HUES6 (cell line): ENCODE results near the gene PURB.
"Not testable (repeated sequence)": the region's sequence is repeated elsewhere in the genome, so short reads cannot be mapped to it uniquely, and the experiment has no call there.

Experiments
- H3K27ac ChIP-seq: 2 replicates; pipeline ENCODE4 v1.7.0; 2013; ENCODE audit warnings: low read depth, mild to moderate bottlenecking, low read length, inconsistent platforms
- H3K27me3 ChIP-seq: 2 replicates; pipeline ENCODE4 v1.6.1; 2013; ENCODE audit warnings: low read length; ENCODE audit not compliant: control insufficient read depth, insufficient read depth
- H3K36me3 ChIP-seq: 2 replicates; pipeline ENCODE4 v1.6.1; 2013; ENCODE audit warnings: low read length; ENCODE audit not compliant: control insufficient read depth, insufficient read depth
- H3K4me1 ChIP-seq: 2 replicates; pipeline ENCODE4 v1.6.1; 2013; ENCODE audit warnings: low read length; ENCODE audit not compliant: control insufficient read depth, insufficient read depth
- H3K4me3 ChIP-seq: 2 replicates; pipeline ENCODE4 v1.5.1; 2013; ENCODE audit warnings: low read depth, low read length
- H3K9ac ChIP-seq: one replicate; pipeline ENCODE4 v1.6.1; 2013; ENCODE audit warnings: mild to moderate bottlenecking, low read length
- H3K9me3 ChIP-seq: 2 replicates; pipeline ENCODE4 v1.6.1; 2013; ENCODE audit warnings: low read depth, low read length; ENCODE audit not compliant: control insufficient read depth, insufficient read depth

Gene PURB

DNA sequence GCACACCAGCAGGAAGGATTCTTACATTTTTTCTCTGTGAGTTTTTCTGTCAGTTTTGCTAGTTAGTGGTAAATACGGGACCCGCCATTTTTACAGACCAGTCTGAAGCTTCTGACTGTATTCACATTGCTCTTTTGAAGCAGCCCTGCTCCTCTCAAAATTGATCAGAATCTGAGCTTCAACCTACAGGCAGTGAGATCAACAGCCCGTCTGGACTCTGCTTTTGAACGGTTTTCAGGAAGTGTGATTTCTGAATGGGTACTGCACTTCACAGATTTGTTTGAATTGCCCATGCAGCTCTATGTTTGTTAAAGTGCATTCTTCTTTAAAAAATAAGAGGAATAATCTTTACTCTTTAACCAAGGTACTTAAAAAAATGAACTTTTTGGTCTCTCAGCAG, 8.9 kb downstream of the PURB start:
- H3K27ac ChIP-seq: no peak overlapping the region
- no peak overlapping the region for H3K9ac ChIP-seq
- peaks cover 13% of the 10 kb centered on the region for H3K9me3 ChIP-seq
- H3K4me3 ChIP-seq: no peak overlapping the region
- H3K27me3 ChIP-seq: no peaks in the 10 kb centered on the region
- peaks cover 13% of the 10 kb centered on the region for H3K36me3 ChIP-seq
- peaks cover 5% of the 10 kb centered on the region; the same call in 1 of the 2 replicates for H3K4me1 ChIP-seq

DNA sequence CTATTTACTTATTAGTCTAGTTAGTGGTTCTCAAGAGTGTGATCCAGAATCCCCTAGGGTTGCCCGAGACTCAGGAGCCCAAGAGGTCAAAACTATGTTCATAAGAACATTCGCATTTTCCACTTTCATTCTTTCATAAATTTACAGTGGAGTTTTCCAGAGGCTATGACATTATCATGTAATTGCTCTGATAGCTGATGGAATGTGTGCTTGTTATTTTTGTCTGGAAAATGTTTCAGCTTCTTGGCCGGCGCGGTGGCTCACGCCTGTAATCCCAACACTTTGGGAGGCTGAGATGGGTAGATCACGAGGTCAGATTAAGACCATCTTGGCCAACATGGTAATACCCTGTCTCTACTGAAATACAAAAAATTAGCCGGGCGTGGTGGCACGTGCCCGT, 10.1 kb downstream of the PURB start:
- no peak overlapping the region for H3K27ac ChIP-seq
- peaks cover 18% of the 10 kb centered on the region for H3K9me3 ChIP-seq
- no peak overlapping the region for H3K4me3 ChIP-seq
- no peak overlapping the region for H3K9ac ChIP-seq
- H3K4me1 ChIP-seq: no peaks in the 10 kb centered on the region
- H3K36me3 ChIP-seq: peaks cover 6% of the 10 kb centered on the region; the same call in 1 of the 2 replicates
- no peaks in the 10 kb centered on the region for H3K27me3 ChIP-seq

DNA sequence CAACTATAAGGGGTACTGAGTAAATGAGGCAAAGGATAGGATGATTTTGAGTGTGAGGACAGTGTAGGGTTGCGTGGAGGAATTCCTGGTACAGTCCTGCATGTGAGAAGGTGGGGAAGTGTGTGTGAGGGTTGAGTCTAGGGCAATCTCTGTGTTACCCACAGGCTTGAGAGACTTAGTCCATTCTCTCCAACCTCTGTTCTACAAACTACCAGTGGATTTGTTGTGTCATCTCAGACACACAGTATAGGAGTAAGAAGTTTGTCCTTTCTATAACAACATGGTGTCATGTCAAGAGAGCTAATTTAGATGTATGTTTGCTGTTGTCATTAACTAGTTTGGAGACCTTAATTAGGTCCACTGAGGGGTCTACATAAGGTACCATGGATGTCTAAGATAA, 12.5 kb downstream of the PURB start:
- H3K27me3 ChIP-seq: no peaks in the 10 kb centered on the region
- H3K27ac ChIP-seq: no peak overlapping the region
- no peak overlapping the region for H3K9ac ChIP-seq
- no peaks in the 10 kb centered on the region for H3K36me3 ChIP-seq
- no peak overlapping the region for H3K4me3 ChIP-seq
- peaks cover 22% of the 10 kb centered on the region for H3K9me3 ChIP-seq
- no peaks in the 10 kb centered on the region for H3K4me1 ChIP-seq

DNA sequence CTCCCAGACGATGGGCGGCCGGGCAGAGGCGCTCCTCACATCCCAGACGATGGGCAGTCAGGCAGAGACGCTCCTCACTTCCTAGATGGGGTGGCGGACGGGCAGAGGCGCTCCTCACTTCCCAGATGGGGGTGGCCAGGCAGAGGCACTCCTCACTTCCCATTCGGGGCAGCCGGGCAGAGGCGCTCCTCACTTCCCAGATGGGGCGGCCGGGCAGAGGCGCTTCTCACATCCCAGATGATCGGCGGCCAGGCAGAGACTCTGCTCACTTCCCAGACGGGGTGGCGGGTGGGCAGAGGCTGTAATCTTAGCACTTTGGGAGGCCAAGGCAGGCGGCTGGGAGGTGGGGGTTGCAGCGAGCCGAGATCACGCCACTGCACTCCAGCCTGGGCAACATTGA, 13.4 kb downstream of the PURB start:
- H3K27me3 ChIP-seq, H3K9ac ChIP-seq, H3K27ac ChIP-seq, H3K36me3 ChIP-seq, H3K4me3 ChIP-seq, H3K4me1 ChIP-seq: not testable (repeated sequence)
- peaks cover 22% of the 10 kb centered on the region for H3K9me3 ChIP-seq

DNA sequence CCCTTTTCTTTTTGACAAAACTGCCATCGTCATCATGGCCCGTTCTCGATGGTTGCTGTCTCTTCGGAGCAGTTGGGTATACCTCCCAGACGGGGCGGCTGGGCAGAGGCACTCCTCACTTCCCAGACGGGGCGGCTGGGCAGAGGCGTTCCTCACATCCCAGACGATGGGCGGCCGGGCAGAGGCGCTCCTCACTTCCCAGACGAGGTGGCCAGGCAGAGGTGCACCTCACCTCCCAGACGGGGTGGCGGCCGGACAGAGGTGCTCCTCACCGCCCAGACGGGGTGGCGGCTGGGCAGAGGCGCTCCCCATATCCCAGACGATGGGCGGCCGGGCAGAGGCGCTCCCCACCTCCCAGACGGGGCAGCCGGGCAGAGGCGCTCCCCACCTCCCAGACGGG, 14.6 kb downstream of the PURB start:
- H3K9me3 ChIP-seq: peaks cover 22% of the 10 kb centered on the region
- not testable (repeated sequence) for H3K27me3 ChIP-seq, H3K9ac ChIP-seq, H3K36me3 ChIP-seq, H3K4me1 ChIP-seq, H3K27ac ChIP-seq, H3K4me3 ChIP-seq

DNA sequence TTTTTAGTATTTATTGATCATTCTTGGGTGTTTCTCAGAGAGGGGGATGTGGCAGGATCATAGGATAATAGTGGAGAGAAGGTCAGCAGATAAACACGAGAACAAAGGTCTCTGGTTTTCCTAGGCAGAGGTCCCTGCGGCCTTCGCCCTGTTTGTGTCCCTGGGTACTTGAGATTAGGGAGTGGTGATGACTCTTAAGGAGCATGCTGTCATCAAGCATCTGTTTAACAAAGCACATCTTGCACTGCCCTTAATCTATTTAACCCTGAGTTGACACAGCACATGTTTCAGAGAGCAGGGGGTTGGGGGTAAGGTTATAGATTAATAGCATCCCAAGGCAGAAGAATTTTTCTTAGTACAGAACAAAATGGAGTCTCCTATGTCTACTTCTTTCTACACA, 15.0 kb downstream of the PURB start:
- not testable (repeated sequence) for H3K4me1 ChIP-seq, H3K27me3 ChIP-seq, H3K9ac ChIP-seq, H3K27ac ChIP-seq, H3K36me3 ChIP-seq, H3K4me3 ChIP-seq
- peaks cover 22% of the 10 kb centered on the region for H3K9me3 ChIP-seq

DNA sequence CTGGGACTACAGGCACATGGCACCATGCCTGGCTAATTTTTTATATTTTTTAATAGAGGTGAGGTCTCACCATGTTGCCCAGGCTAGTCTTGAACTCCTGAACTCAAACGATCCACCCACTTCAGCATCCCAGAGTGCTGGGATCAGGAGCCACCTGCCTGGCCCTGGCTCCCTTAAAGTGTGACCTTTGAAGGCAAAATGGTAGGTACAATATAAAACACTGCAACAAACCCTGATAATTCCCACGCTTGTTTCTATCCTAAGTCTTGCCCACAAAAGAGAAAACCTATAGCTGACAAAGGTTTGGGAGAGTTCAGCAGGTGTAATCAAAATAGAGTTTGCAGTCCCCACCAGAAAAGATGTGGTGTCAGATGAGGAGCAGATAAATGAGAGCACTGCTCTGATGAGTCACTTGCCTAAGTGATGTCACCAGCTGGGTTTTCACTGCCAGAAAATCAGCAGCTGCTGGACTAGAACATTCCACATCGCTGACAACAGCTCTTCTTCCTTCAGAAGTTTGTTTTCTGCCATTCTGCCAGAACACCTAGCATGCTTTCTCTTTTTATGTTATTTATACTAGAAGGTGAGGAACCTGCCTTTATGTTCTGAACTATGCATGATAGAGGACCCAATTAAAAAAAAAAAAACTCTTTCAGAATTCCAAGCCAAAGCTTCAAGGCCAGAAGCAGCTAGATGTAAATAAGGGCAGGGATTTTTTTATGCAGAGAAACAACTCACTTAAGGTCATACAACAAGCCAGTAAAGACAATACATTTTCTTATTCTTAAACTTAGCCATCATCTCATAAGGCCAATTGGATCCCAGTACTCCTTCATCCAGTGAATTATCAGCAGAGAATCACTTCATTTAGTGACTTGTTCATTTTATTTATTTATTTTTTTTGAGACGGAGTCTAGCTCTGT, 18.0 kb downstream of the PURB start:
- Histone ChIP-seq H3K4me1 (no peaks in the 10 kb centered on the region), H3K9ac (no peak overlapping the region), H3K27me3 (no peaks in the 10 kb centered on the region; the same call in 1 of the 2 replicates), H3K9me3 (peaks cover 17% of the 10 kb centered on the region), H3K4me3 (no peak overlapping the region), H3K36me3 (no peaks in the 10 kb centered on the region), H3K27ac (no peak overlapping the region)

DNA sequence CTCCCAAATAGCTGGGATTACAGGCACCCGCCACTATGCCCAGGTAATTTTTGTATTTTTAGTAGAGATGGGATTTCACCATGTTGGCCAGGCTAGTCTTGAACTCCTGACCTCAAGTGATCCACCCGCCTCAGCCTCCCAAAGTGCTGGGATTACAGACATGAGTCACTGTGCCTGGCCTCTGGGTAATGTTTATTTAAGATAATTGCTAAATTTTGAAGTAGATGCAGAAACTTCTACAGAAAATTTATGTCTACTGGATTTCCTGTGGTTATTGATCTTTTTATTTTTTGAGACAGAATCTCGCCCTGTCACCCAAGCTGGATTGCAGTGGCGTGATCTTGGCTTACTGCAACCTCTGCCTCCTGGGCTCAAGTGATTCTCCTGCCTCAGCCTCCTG, 23.4 kb downstream of the PURB start:
- not testable (repeated sequence) for H3K27ac ChIP-seq, H3K4me3 ChIP-seq, H3K27me3 ChIP-seq, H3K36me3 ChIP-seq, H3K4me1 ChIP-seq, H3K9ac ChIP-seq, H3K9me3 ChIP-seq

DNA sequence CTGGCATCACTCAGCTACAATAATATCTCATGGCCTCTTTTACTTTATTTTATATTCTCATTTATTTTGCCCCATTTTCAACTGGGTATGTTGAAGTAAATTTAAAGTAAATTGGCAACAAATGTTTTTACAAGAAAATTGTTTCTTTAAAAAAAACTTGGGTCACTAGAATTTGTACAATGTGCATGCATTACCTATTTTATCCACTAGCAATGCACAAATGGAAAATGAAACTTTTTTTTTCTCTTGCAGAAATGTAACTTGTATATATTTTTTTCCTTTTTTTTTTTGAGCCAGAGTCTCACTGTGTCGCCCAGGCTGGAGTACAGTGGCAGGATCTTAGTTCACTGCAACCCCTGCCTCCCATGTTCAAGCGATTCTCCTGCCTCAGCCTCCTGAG, 27.2 kb downstream of the PURB start:
- H3K9ac ChIP-seq: no peak overlapping the region
- no peak overlapping the region for H3K27ac ChIP-seq
- H3K36me3 ChIP-seq: no peaks in the 10 kb centered on the region
- no peaks in the 10 kb centered on the region for H3K9me3 ChIP-seq
- H3K4me3 ChIP-seq: no peak overlapping the region
- no peaks in the 10 kb centered on the region for H3K4me1 ChIP-seq
- H3K27me3 ChIP-seq: no peaks in the 10 kb centered on the region

DNA sequence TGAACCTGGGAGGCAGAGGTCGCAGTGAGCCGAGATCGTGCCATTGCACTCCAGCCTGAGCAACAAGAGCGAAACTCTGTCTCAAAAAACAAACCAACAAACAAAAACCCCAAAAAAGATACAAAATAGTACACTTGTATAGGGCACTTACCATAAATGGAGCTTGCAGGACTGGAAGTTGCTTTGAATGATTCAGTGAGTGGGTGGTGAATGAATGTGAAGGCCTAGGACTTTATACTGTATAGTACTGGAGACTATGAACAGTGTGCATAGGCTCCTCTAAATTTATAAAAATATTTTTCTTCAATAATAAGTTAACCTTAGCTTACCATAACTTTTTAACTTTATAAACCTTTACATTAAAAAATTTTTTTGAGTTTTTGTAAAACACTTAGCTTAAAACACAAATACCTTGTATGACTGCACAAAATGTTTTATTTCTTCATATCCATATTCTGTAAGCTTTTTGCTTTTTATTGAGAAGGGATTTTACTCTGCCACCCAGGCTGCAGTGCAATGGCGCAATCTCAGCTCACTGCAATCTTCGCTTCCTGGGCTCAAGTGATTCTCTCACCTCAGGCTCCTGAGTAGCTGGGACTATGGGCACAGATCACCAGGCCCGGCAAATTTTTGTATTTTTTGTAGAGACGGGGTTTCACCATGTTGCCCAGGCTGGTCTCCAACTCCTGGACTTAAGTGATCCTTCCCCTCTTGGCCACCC, 30.5 kb downstream of the PURB start:
- no peak overlapping the region for H3K4me3 ChIP-seq

DNA sequence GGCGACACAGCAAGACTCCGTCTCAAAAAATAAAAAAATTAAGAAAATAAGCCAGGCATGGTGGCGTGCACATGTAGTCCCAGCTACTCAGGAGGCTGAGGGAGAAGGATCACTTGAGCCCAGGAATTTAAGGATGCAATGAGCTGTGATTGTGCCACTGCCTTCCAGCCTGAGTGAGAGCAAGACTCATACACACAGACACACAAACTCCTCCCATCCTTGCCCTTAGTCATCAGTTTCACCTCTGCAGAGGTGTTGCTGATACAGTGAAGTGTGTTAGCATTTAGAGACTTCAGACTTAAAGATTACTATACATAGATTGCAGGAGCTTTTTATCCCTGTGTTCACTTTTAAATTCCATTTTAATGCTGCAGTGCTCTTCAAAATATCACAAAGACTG, 31.9 kb downstream of the PURB start:
- Histone ChIP-seq H3K4me1 (no peaks in the 10 kb centered on the region), H3K27me3 (no peaks in the 10 kb centered on the region), H3K36me3 (no peaks in the 10 kb centered on the region), H3K27ac (no peak overlapping the region), H3K4me3 (no peak overlapping the region), H3K9me3 (no peaks in the 10 kb centered on the region), H3K9ac (no peak overlapping the region)

More for the DNA sequence above, 30.5 kb downstream of the PURB start:
- no peaks in the 10 kb centered on the region for H3K36me3 ChIP-seq
- no peaks in the 10 kb centered on the region for H3K9me3 ChIP-seq
- H3K9ac ChIP-seq: no peak overlapping the region
- no peaks in the 10 kb centered on the region for H3K27me3 ChIP-seq
- H3K4me1 ChIP-seq: no peaks in the 10 kb centered on the region
- H3K27ac ChIP-seq: no peak overlapping the region
